IMR-90 (cell line): ENCODE results near the gene NUDCD3. TPM values are rescaled to one million over a fixed set of nuclear protein-coding genes. Genes with fewer than 3 reads are reported as not detected.

Source experiments
- ATAC-seq: fragments of 200-7000 bp; cut with Tn5 transposase; 2 replicates; pipeline ENCODE4 v1.9.1; 2020; ENCODE audit warnings: low read depth, mild to moderate bottlenecking, moderate library complexity
- BruUV-seq: library from RNA; stranded (reverse); fragments of 400-500 nt; replicated peaks from 2 replicates; lab custom pipeline; 2021; lab: Mats Ljungman, UMichigan
- CTCF ChIA-PET: fragments of 300-600 bp; formaldehyde crosslinking; extraction: SDS; loops from one replicate; lab custom pipeline; 2021; ENCODE audit warnings: antibody characterized with exemption; lab: Yijun Ruan, JAX
- POLR2A ChIA-PET: fragments of 300-600 bp; sonication (Branson Sonifier 250); formaldehyde crosslinking; loops from one replicate; lab custom pipeline; 2022; ENCODE audit warnings: antibody characterized with exemption; ENCODE audit not compliant: unreplicated experiment; lab: Charles Lee
- DNase-seq: peaks from one replicate; pipeline ENCODE4 v3.0.0; 2013
- H2AFZ ChIP-seq: replicated peaks from 2 replicates; pipeline ENCODE3; 2013; ENCODE audit warnings: low read length, mild to moderate bottlenecking; ENCODE audit not compliant: poor library complexity
- H2AK5ac ChIP-seq: 2 replicates; pipeline ENCODE4 v1.6.1; 2013; ENCODE audit warnings: low read depth, low read length, inconsistent platforms
- H2AK9ac ChIP-seq: replicated peaks from 2 replicates; pipeline ENCODE3; 2013; ENCODE audit warnings: mild to moderate bottlenecking, low read depth, low read length, moderate library complexity; ENCODE audit not compliant: poor library complexity
- H2BK120ac ChIP-seq: 2 replicates; pipeline ENCODE4 v1.6.1; 2013; ENCODE audit warnings: low read depth, low read length, inconsistent platforms
- H2BK15ac ChIP-seq: 3 replicates; pipeline ENCODE4 v1.6.1; 2013; ENCODE audit warnings: low read depth, low read length, inconsistent platforms
- H2BK20ac ChIP-seq: 2 replicates; pipeline ENCODE4 v1.6.1; 2013; ENCODE audit warnings: low read depth, mild to moderate bottlenecking, inconsistent platforms, low read length, moderate library complexity
- H2BK5ac ChIP-seq: 2 replicates; pipeline ENCODE4 v1.6.1; 2013; ENCODE audit warnings: mild to moderate bottlenecking, low read depth, low read length, inconsistent platforms; ENCODE audit not compliant: poor library complexity, severe bottlenecking
- H3K14ac ChIP-seq: replicated peaks from 2 replicates; pipeline ENCODE4 v1.6.1; 2013; ENCODE audit warnings: low read depth, low read length, inconsistent platforms
- H3K18ac ChIP-seq: 2 replicates; pipeline ENCODE4 v1.6.1; 2013; ENCODE audit warnings: low read depth, low read length, control low read depth
- H3K23ac ChIP-seq: 2 replicates; pipeline ENCODE4 v1.6.1; 2013; ENCODE audit warnings: low read depth, low read length, inconsistent platforms
- H3K27ac ChIP-seq: 2 replicates; pipeline ENCODE4 v1.5.1; 2013; ENCODE audit warnings: mild to moderate bottlenecking, control low read depth, low read length; ENCODE audit not compliant: insufficient read depth
- H3K27me3 ChIP-seq: 2 replicates; pipeline ENCODE4 v1.6.1; 2013; ENCODE audit warnings: low read length; ENCODE audit not compliant: control insufficient read depth, insufficient read depth
- H3K36me3 ChIP-seq: 2 replicates; pipeline ENCODE4 v1.6.1; 2013; ENCODE audit warnings: low read length, mixed read lengths; ENCODE audit not compliant: control insufficient read depth, insufficient read depth
- H3K4ac ChIP-seq: 2 replicates; pipeline ENCODE4 v1.6.1; 2013; ENCODE audit warnings: low read depth, low read length, inconsistent platforms
- H3K4me1 ChIP-seq: 2 replicates; pipeline ENCODE4 v1.6.1; 2013; ENCODE audit warnings: low read length, mixed read lengths; ENCODE audit not compliant: control insufficient read depth, insufficient read depth
- H3K4me2 ChIP-seq: 2 replicates; pipeline ENCODE4 v1.6.1; 2013; ENCODE audit warnings: low read depth, mild to moderate bottlenecking, control low read depth, low read length, moderate library complexity
- H3K4me3 ChIP-seq: 2 replicates; pipeline ENCODE4 v1.5.1; 2013; ENCODE audit warnings: low read depth, mild to moderate bottlenecking, control low read depth, low read length, moderate library complexity; ENCODE audit not compliant: insufficient read depth
- H3K56ac ChIP-seq: 2 replicates; pipeline ENCODE4 v1.6.1; 2013; ENCODE audit warnings: low read length, inconsistent platforms; ENCODE audit not compliant: insufficient read depth; ENCODE audit errors: extremely low read depth
- H3K79me1 ChIP-seq, 2 experiments: 2 replicates each; pipeline ENCODE4 v1.6.1; 2013; ENCODE audit warnings: low read length in 2 of 2, inconsistent platforms in 1 of 2, low read depth in 1 of 2
- H3K9ac ChIP-seq: 2 replicates; pipeline ENCODE4 v1.6.1; 2013; ENCODE audit warnings: low read depth, low read length, control low read depth
- H3K9me1 ChIP-seq: 2 replicates; pipeline ENCODE4 v1.6.1; 2013; ENCODE audit warnings: low read length, inconsistent platforms; ENCODE audit not compliant: insufficient read depth
- H3K9me3 ChIP-seq: 2 replicates; pipeline ENCODE4 v1.6.1; 2013; ENCODE audit warnings: low read length; ENCODE audit not compliant: control insufficient read depth, insufficient read depth
- H4K20me1 ChIP-seq: 2 replicates; pipeline ENCODE4 v1.6.1; 2013; ENCODE audit warnings: low read length, inconsistent platforms; ENCODE audit not compliant: insufficient read depth
- H4K5ac ChIP-seq: 2 replicates; pipeline ENCODE4 v1.6.1; 2013; ENCODE audit warnings: mild to moderate bottlenecking, low read depth, low read length, control low read depth
- H4K8ac ChIP-seq, 2 experiments: 2 replicates each; pipeline ENCODE4 v1.6.1; 2013; ENCODE audit warnings: low read depth in 2 of 2, low read length in 2 of 2, control low read depth in 1 of 2, inconsistent platforms in 1 of 2
- H4K91ac ChIP-seq: 2 replicates; pipeline ENCODE4 v1.6.1; 2013; ENCODE audit warnings: low read depth, low read length, inconsistent platforms; ENCODE audit not compliant: insufficient read depth
- BHLHE40 ChIP-seq: fragments of 150-350 bp; IDR thresholded peaks from 2 replicates; pipeline ENCODE4 v1.6.1; 2016; ENCODE audit warnings: mild to moderate bottlenecking, low read depth, low read length
- CEBPB ChIP-seq: IDR thresholded peaks from 2 replicates; pipeline ENCODE4 v1.6.1; 2012; ENCODE audit warnings: low read depth, low read length, improper control_type of control experiment
- CHD1 ChIP-seq: IDR thresholded peaks from 2 replicates; pipeline ENCODE4 v1.6.1; 2012; ENCODE audit warnings: low read depth, low read length, improper control_type of control experiment
- CTCF ChIP-seq: conservative IDR thresholded peaks from 2 replicates; pipeline ENCODE4 v1.5.1; 2012; ENCODE audit warnings: mild to moderate bottlenecking, low read depth, low read length, improper control_type of control experiment
- ELK1 ChIP-seq: fragments of 150-350 bp; IDR thresholded peaks from 2 replicates; pipeline ENCODE4 v1.6.1; 2016; ENCODE audit warnings: low read depth, mild to moderate bottlenecking, low read length, moderate library complexity, borderline replicate concordance
- FOS ChIP-seq: fragments of 150-350 bp; IDR thresholded peaks from 2 replicates; pipeline ENCODE4 v1.6.1; 2016; ENCODE audit warnings: low read depth, low read length
- MAFK ChIP-seq: IDR thresholded peaks from 2 replicates; pipeline ENCODE4 v1.6.1; 2012; ENCODE audit warnings: low read depth, low read length, improper control_type of control experiment
- MAZ ChIP-seq: IDR thresholded peaks from 2 replicates; pipeline ENCODE4 v1.6.1; 2012; ENCODE audit warnings: low read depth, mild to moderate bottlenecking, low read length, improper control_type of control experiment, moderate library complexity, borderline replicate concordance
- MXI1 ChIP-seq: IDR thresholded peaks from 2 replicates; pipeline ENCODE4 v1.6.1; 2012; ENCODE audit warnings: low read depth, mild to moderate bottlenecking, low read length, moderate library complexity, borderline replicate concordance
- NFE2L2 ChIP-seq: fragments of 150-350 bp; IDR thresholded peaks from 2 replicates; pipeline ENCODE4 v1.6.1; 2016; ENCODE audit warnings: low read depth, mild to moderate bottlenecking, low read length
- POLR2A ChIP-seq: IDR thresholded peaks from 2 replicates; pipeline ENCODE4 v1.6.1; 2012; ENCODE audit warnings: mild to moderate bottlenecking, low read depth, low read length
- RAD21 ChIP-seq: IDR thresholded peaks from 2 replicates; pipeline ENCODE4 v1.6.1; 2012; ENCODE audit warnings: low read length, improper control_type of control experiment
- RCOR1 ChIP-seq: IDR thresholded peaks from 2 replicates; pipeline ENCODE4 v1.6.1; 2012; ENCODE audit warnings: mild to moderate bottlenecking, low read length, improper control_type of control experiment; ENCODE audit not compliant: insufficient replicate concordance
- RFX5 ChIP-seq: IDR thresholded peaks from 2 replicates; pipeline ENCODE4 v1.8.0; 2012; ENCODE audit warnings: low read depth, mild to moderate bottlenecking, low read length, moderate library complexity
- SMC3 ChIP-seq: fragments of 150-350 bp; IDR thresholded peaks from 2 replicates; pipeline ENCODE4 v1.6.1; 2016; ENCODE audit warnings: low read depth, mild to moderate bottlenecking, antibody characterized with exemption, low read length, moderate library complexity
- USF2 ChIP-seq: fragments of 150-350 bp; IDR thresholded peaks from 2 replicates; pipeline ENCODE4 v1.6.1; 2017; ENCODE audit warnings: mild to moderate bottlenecking, antibody characterized with exemption, low read length, low read depth
- WGBS, 2 experiments: methylation state at CpG; one replicate each; pipeline versions ENCODE4 v1.1.5 to v1.1.7; 2013; ENCODE audit warnings: missing lambda C conversion rate in 2 of 2; ENCODE audit not compliant: insufficient read length in 1 of 2; ENCODE audit errors: extremely low coverage in 2 of 2; 5-methylcytosine and 5-hydroxymethylcytosine counted together
- dilution Hi-C: fragments of 300-500 bp; cut with HindIII; formaldehyde crosslinking; loops from one replicate; pipeline ENCODE4 v1.14.3; 2018; ENCODE audit warnings: low sequenced_read_pairs; ENCODE audit not compliant: unreplicated experiment
- in situ Hi-C: fragments of 300-500 bp; cut with MboI; formaldehyde crosslinking; loops from 3 replicates; pipeline ENCODE4 v1.14.3; 2019; ENCODE audit warnings: low sequenced_read_pairs, inconsistent platforms, mixed read lengths
- intact Hi-C: fragments of 100-400 bp; cut with micrococcal nuclease; formaldehyde crosslinking; loops from 2 replicates; pipeline ENCODE4 v1.10.0; 2022
- polyA plus RNA-seq, 3 experiments: library from polyadenylated mRNA; depleted of rRNA; stranded (reverse); fragments of >200 nt; gene quantifications; 2 replicates each; pipeline ENCODE4 v1.2.3, GENCODE V29; 2012; ENCODE audit warnings: low replicate concordance in 1 of 3
- total RNA-seq: library from RNA; depleted of rRNA; stranded (reverse); fragments of >200 nt; gene quantifications from 2 replicates; pipeline ENCODE4 v1.2.3, GENCODE V29; 2012

NUDCD3 gene
- total and polyA plus RNA-seq, 2 of the 4 experiments (the other 2 are of a cell fraction) = 49.5 to 76.0 TPM

GRCh38 chr7:44467217-44467548, 23.3 kb downstream of the NUDCD3 start:
- dilution Hi-C loops (no loop called here), intact Hi-C loops (no loop called here), in situ Hi-C loops (no loop called here)
- no peak overlapping the region for H3K9ac ChIP-seq
- H3K9me1 ChIP-seq = peaks cover 24% of the 10 kb centered on the region
- H2BK20ac ChIP-seq = no peak overlapping the region
- ChIA-PET POLR2A (interaction anchor here (0.6 kb wide), 1 partner anchor 109 kb away, joined by 5 read pairs; no protein-coding TSS in a partner anchor), CTCF (no interaction called here)
- H3K4ac ChIP-seq = no peak overlapping the region
- H3K36me3 ChIP-seq = peaks cover 24% of the 10 kb centered on the region
- no peak overlapping the region for H4K8ac ChIP-seq
- H2AFZ ChIP-seq = no peak overlapping the region
- ATAC-seq = no peak
- H3K23ac ChIP-seq = no peak overlapping the region; the same call in 1 of the 2 replicates
- no CpG with 5 or more reads among the region's 4 CpGs for WGBS, 2 experiments
- H2BK5ac ChIP-seq = no peak overlapping the region
- H3K27ac ChIP-seq = no peak overlapping the region
- DNase-seq = no peak
- H3K18ac ChIP-seq = no peak overlapping the region
- no peak overlapping the region for H2AK5ac ChIP-seq
- no peaks in the 10 kb centered on the region for H3K9me3 ChIP-seq
- no peak overlapping the region for H3K4me3 ChIP-seq
- H2AK9ac ChIP-seq = no peak overlapping the region
- peaks cover 57 to 85% of the 10 kb centered on the region in 2 experiments for H3K79me1 ChIP-seq
- H2BK120ac ChIP-seq = no peak overlapping the region
- no TSS peak for BruUV-seq
- H2BK15ac ChIP-seq = no peak overlapping the region
- no peak overlapping the region for H3K4me2 ChIP-seq
- no peak overlapping the region for H3K56ac ChIP-seq
- peaks cover 17% of the 10 kb centered on the region for H3K4me1 ChIP-seq
- H4K5ac ChIP-seq = no peak overlapping the region
- no peaks in the 10 kb centered on the region for H3K27me3 ChIP-seq
- H4K20me1 ChIP-seq = peaks cover 37% of the 10 kb centered on the region; the same call in 1 of the 2 replicates
- no peak overlapping the region for H3K14ac ChIP-seq
- TF ChIP-seq MXI1 (no peak), RCOR1 (no peak), CTCF (no peak), CHD1 (no peak), CEBPB (no peak), RFX5 (no peak), POLR2A (no peak), RAD21 (no peak), ELK1 (no peak), MAFK (no peak), SMC3 (no peak), USF2 (no peak), NFE2L2 (no peak), MAZ (no peak), FOS (no peak), BHLHE40 (no peak)
- H4K91ac ChIP-seq = no peak overlapping the region
